ENCODE data around the gene KCNQ1. TPM values are rescaled to one million over a fixed set of nuclear protein-coding genes. Genes with fewer than 3 reads are reported as not detected.

Gene KCNQ1
- polyA plus RNA-seq, 1 donor (not counting 4 experiments of a cell fraction or from before 2014, with no cell fraction given), result not detected

GRCh38 chr11:2762451-2762850 lies 317.6 kb downstream of the KCNQ1 start:
- no peak overlapping the region for H3K4me3 ChIP-seq (ENCODE audit: control insufficient read depth in 2 of 3, extremely low read depth in 1 of 3, insufficient read depth in 2 of 3, low read depth in 1 of 3, low read length in 3 of 3)
- no peak overlapping the region for H3K9ac ChIP-seq (ENCODE audit: control insufficient read depth, extremely low read depth, insufficient read depth, low read length)
- no peak overlapping the region for H2AFZ ChIP-seq (ENCODE audit: control insufficient read depth, low read length)
- DNase-seq (ENCODE audit: low read depth, low spot score) (no peak), FAIRE-seq (no peak)
- H3K27ac ChIP-seq (ENCODE audit: control insufficient read depth, insufficient read depth, low read length), result no peak overlapping the region
- peaks cover under 1% of the 10 kb centered on the region for H3K27me3 ChIP-seq (ENCODE audit: control insufficient read depth, extremely low read depth, insufficient read depth, low read length)
- no peak for TF ChIP-seq CTCF (optimal IDR thresholded peaks at IDR 0.05 in 1 of 3, IDR thresholded peaks at IDR 0.05 in 1 of 3, conservative IDR thresholded peaks at IDR 0.05 in 1 of 3; ENCODE audit: extremely low read depth in 1 of 3, insufficient read depth in 2 of 3, low read length in 3 of 3)
- no peak for TF ChIP-seq EZH2 (IDR thresholded peaks at IDR 0.05; ENCODE audit: low read length)
- H3K79me2 ChIP-seq (ENCODE audit: control insufficient read depth, insufficient read depth, low read length), result no peaks in the 10 kb centered on the region
- H4K20me1 ChIP-seq (ENCODE audit: control insufficient read depth, extremely low read depth, insufficient read depth, low read length), result no peaks in the 10 kb centered on the region
- H3K9me1 ChIP-seq (ENCODE audit: control insufficient read depth, extremely low read depth, insufficient read depth, low read length), result no peaks in the 10 kb centered on the region
- H3K36me3 ChIP-seq (ENCODE audit: control insufficient read depth in 2 of 2, extremely low read depth in 1 of 2, insufficient read depth in 2 of 2, low read length in 2 of 2), result no peaks in the 10 kb centered on the region
- no peak overlapping the region for H3K4me2 ChIP-seq (ENCODE audit: control insufficient read depth, extremely low read depth, insufficient read depth, low read depth, low read length)
- H3K4me1 ChIP-seq (ENCODE audit: control insufficient read depth, extremely low read depth, insufficient read depth, low read length), result no peaks in the 10 kb centered on the region
- dilution Hi-C loops (cut with MboI; ENCODE audit: extremely low pct_ligation_motif_present, low sequenced_read_pairs), result no loop called here
- no peaks in the 10 kb centered on the region for H3K9me3 ChIP-seq (ENCODE audit: control insufficient read depth, low read depth, low read length)

GRCh38 chr11:2763984-2764383 lies 319.2 kb downstream of the KCNQ1 start:
- Histone ChIP-seq H3K79me2 (ENCODE audit: control insufficient read depth, insufficient read depth, low read length) (no peaks in the 10 kb centered on the region), H3K4me2 (ENCODE audit: control insufficient read depth, extremely low read depth, insufficient read depth, low read depth, low read length) (no peak overlapping the region)
- dilution Hi-C loops (cut with MboI; ENCODE audit: extremely low pct_ligation_motif_present, low sequenced_read_pairs), result no loop called here

More at GRCh38 chr11:2763984-2764383, 319.2 kb downstream of the KCNQ1 start:
- DNase-seq (ENCODE audit: low read depth, low spot score), result no peak
- Histone ChIP-seq H2AFZ (ENCODE audit: control insufficient read depth, low read length) (no peak overlapping the region), H3K27ac (ENCODE audit: control insufficient read depth, insufficient read depth, low read length) (no peak overlapping the region), H3K9me3 (ENCODE audit: control insufficient read depth, low read depth, low read length) (no peaks in the 10 kb centered on the region), H3K36me3 (ENCODE audit: control insufficient read depth in 2 of 2, extremely low read depth in 1 of 2, insufficient read depth in 2 of 2, low read length in 2 of 2) (no peaks in the 10 kb centered on the region), H3K9ac (ENCODE audit: control insufficient read depth, extremely low read depth, insufficient read depth, low read length) (no peak overlapping the region), H3K4me1 (ENCODE audit: control insufficient read depth, extremely low read depth, insufficient read depth, low read length) (no peaks in the 10 kb centered on the region), H3K27me3 (ENCODE audit: control insufficient read depth, extremely low read depth, insufficient read depth, low read length) (peaks cover 13% of the 10 kb centered on the region), H4K20me1 (ENCODE audit: control insufficient read depth, extremely low read depth, insufficient read depth, low read length) (no peaks in the 10 kb centered on the region), H3K4me3 (ENCODE audit: control insufficient read depth in 2 of 3, extremely low read depth in 1 of 3, insufficient read depth in 2 of 3, low read depth in 1 of 3, low read length in 3 of 3) (no peak overlapping the region), H3K9me1 (ENCODE audit: control insufficient read depth, extremely low read depth, insufficient read depth, low read length) (no peaks in the 10 kb centered on the region)
- TF ChIP-seq EZH2 (IDR thresholded peaks at IDR 0.05; ENCODE audit: low read length) (no peak), CTCF (optimal IDR thresholded peaks at IDR 0.05 in 1 of 3, IDR thresholded peaks at IDR 0.05 in 1 of 3, conservative IDR thresholded peaks at IDR 0.05 in 1 of 3; ENCODE audit: extremely low read depth in 1 of 3, insufficient read depth in 2 of 3, low read length in 3 of 3) (no peak)
- no peak for FAIRE-seq

All from keratinocyte (primary cell).